ENCODE results near the gene GUCY2D. TPM values are rescaled to one million over a fixed set of nuclear protein-coding genes. Genes with fewer than 3 reads are reported as not detected.
A peak's percentile ranks its signal among the peaks of the same experiment; 100 is the strongest.
"Not testable (repeated sequence)": the region's sequence is repeated elsewhere in the genome, so short reads cannot be mapped to it uniquely, and the experiment has no call there.

The GUCY2D gene
- total and polyA plus RNA-seq, 8 donors, result 0.13 to 3.4 (median 0.73) TPM; not detected in 4

DNA sequence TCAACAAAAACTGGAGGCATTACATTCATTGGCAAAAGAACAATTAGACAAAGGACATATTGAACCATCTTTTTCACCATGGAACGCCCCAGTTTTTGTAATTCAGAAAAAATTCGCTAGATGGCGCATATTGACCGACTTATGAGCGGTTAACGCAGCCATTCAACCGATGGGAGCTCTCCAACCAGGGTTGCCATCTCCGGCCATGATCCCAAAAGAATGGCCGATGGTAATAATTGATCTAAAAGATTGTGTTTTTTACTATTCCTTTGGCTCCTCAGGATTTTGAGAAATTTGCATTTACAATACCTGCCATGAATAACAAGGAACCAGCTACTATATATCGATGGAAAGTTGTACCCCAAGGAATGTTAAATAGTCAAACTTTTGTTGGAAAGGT is 57.9 kb downstream of the GUCY2D start:
- peak in 1 of 4 donors; percentile 69 for DNase-seq
- Histone ChIP-seq H3K36me3 (no peaks in the 10 kb centered on the region), H3K27me3 (peaks cover 33 to 80% of the 10 kb centered on the region in 2 donors), H3K4me1 (peaks cover 9 to 32% of the 10 kb centered on the region in 2 donors), H3K9me3 (no peaks in the 10 kb centered on the region), H3K27ac (no peak overlapping the region), H3K4me3 (no peak overlapping the region)
- TF ChIP-seq, protein P1, sequence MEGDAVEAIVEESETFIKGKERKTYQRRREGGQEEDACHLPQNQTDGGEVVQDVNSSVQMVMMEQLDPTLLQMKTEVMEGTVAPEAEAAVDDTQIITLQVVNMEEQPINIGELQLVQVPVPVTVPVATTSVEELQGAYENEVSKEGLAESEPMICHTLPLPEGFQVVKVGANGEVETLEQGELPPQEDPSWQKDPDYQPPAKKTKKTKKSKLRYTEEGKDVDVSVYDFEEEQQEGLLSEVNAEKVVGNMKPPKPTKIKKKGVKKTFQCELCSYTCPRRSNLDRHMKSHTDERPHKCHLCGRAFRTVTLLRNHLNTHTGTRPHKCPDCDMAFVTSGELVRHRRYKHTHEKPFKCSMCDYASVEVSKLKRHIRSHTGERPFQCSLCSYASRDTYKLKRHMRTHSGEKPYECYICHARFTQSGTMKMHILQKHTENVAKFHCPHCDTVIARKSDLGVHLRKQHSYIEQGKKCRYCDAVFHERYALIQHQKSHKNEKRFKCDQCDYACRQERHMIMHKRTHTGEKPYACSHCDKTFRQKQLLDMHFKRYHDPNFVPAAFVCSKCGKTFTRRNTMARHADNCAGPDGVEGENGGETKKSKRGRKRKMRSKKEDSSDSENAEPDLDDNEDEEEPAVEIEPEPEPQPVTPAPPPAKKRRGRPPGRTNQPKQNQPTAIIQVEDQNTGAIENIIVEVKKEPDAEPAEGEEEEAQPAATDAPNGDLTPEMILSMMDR (IDR thresholded peaks at IDR 0.05), result peak; percentile 64 to 75
- intact Hi-C loops (cut with DNase I), result no loop called here
- ATAC-seq, result peak; percentile 22

DNA sequence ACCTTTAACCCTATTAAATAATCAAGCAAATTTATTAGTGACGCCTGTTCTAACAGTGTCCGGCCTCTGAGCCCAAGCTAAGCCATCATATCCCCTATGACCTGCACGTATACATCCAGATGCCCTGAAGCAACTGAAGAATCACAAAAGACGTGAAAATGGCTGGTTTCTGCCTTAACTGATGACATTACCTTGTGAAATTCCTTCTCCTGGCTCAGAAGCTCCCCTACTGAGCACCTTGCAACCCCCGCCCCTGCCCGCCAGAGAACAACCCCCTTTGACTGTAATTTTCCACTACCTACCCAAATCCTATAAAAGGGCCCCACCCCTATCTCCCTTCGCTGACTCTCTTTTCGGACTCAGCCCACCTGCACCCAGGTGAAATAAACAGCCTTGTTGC is 59.4 kb downstream of the GUCY2D start:
- intact Hi-C loops (cut with DNase I); H3K36me3 ChIP-seq; ATAC-seq; DNase-seq; H3K4me3 ChIP-seq; H3K27ac ChIP-seq; H3K9me3 ChIP-seq: not testable (repeated sequence)
- peaks cover 33 to 80% of the 10 kb centered on the region in 2 donors for H3K27me3 ChIP-seq
- H3K4me1 ChIP-seq, result peaks cover under 1 to 16% of the 10 kb centered on the region in 2 donors

DNA sequence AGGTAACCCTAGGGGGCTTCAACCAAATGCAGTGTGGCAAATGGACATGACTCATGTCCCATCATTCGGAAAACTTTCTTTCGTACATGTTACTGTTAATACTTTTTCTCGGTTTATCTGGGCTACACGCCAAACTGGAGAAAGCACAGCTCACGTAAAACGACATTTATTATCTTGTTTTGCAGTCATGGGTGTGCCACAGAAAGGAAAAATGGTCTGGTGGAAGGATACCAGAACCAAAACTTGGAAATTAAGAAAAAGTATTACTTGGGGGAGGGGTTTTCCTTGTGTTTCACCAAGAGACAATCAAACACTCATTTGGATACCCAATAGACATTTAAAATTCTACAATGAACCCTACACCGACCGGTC is 60.0 kb downstream of the GUCY2D start:
- Histone ChIP-seq H3K27me3 (peaks cover 33 to 74% of the 10 kb centered on the region in 2 donors), H3K4me1 (peaks cover 0 to 14% of the 10 kb centered on the region in 2 donors), H3K9me3 (no peaks in the 10 kb centered on the region), H3K27ac (no peak overlapping the region), H3K4me3 (no peak overlapping the region), H3K36me3 (no peaks in the 10 kb centered on the region)
- ATAC-seq (no peak), DNase-seq (no peak)
- intact Hi-C loops (cut with DNase I), result no loop called here
- TF ChIP-seq, protein P1 (IDR thresholded peaks at IDR 0.05), result no peak

DNA sequence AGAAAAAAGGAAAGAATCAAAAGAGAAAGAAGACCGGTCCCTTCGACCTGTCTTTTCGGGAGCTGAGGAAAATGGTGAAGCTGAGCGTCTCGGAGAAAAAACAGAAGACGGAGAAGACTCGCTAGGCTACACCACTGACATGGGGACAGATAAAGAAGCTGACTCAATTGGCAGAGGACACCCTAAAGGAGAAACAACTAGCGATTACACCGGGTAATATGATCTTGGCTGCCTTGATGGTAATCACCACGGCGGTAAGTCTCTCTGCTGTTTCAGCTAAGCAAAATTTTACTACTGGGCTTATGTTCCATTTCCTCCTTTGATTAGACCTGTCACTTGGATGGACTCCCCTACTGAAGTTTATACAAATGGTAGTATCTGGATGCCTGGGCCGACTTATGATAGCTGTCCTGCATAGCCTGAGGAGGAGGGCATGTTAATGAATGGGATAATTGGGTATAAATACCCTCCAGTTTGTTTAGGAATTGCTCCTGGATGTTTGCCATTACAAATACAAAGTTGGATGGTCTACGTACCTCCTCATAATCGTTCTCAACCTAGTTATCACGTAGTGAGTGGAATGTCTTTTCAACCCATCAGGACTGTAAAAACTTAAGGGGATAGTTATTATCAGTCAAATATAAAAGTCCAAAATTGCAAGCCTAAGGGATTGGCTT is 60.5 kb downstream of the GUCY2D start:
- H3K4me3 ChIP-seq, result no peak overlapping the region
- H3K9me3 ChIP-seq, result no peaks in the 10 kb centered on the region
- peaks cover 0 to 8% of the 10 kb centered on the region in 2 donors for H3K4me1 ChIP-seq
- intact Hi-C loops (cut with DNase I), result no loop called here
- TF ChIP-seq, protein P1 (IDR thresholded peaks at IDR 0.05), result no peak
- DNase-seq (no peak), ATAC-seq (no peak)
- H3K27me3 ChIP-seq, result peaks cover 33 to 72% of the 10 kb centered on the region in 2 donors
- H3K27ac ChIP-seq, result no peak overlapping the region
- H3K36me3 ChIP-seq, result no peaks in the 10 kb centered on the region

DNA sequence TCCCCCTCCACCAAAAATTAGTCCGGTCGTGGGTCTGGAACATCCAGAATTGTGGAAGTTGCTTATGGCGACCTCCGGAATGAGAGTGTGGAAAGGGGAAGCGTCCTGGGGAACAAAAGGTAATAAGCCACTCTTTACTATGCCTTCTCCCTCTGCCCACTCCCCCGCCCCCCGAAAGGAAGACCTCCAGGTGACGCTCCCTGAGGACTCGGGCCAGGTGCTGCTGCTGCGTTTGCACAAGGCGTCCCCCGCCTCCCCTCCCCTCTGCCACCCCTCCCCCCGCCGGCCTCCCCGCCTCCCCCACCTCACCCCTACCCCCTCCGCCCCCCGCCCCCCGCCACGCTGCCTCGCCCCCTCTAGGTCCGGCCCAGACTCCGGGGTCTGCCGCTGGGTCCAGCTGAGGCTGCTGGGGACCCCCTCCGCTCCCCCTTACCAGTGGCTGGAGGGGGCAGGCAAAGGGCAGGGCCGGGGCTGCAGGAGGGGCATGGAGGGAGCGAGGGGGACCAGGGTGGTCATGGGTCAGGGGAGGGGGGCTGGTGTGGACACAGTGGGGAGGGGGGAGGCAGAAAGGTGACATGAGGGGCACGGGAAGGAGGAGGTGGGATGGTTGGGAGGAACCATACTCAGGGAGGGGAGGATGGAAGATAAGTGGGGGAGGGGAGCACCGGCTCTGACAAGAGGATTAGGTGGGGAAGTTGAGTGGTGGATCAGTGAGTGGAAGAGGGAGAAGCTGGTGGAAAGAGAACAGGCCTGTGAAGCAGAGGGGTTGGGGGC is 61.5 kb downstream of the GUCY2D start:
- ATAC-seq (no peak), DNase-seq (peak in 1 of 4 donors; percentile 20)
- H3K27ac ChIP-seq, result no peak overlapping the region
- no peak overlapping the region for H3K4me3 ChIP-seq
- no peaks in the 10 kb centered on the region for H3K36me3 ChIP-seq
- H3K9me3 ChIP-seq, result no peaks in the 10 kb centered on the region
- H3K4me1 ChIP-seq, result peaks cover 0 to 9% of the 10 kb centered on the region in 2 donors
- H3K27me3 ChIP-seq, result peaks cover 33 to 62% of the 10 kb centered on the region in 2 donors
- TF ChIP-seq, protein P1 (IDR thresholded peaks at IDR 0.05), result no peak
- intact Hi-C loops (cut with DNase I), result no loop called here

Measured in left lung (tissue), 10 donors.